HepG2 (cell line): ENCODE data around the gene GDPD4. TPM values are rescaled to one million over a fixed set of nuclear protein-coding genes. Genes with fewer than 3 reads are reported as not detected.

Experiments used
- AKNA ChIP-seq: sonication (generic); formaldehyde crosslinking; IDR thresholded peaks from 2 replicates; pipeline ENCODE4 v1.4.0; 2020; ENCODE audit warnings: missing genetic modification reagents, borderline replicate concordance
- KAT8 ChIP-seq: IDR thresholded peaks from 2 replicates; pipeline ENCODE4 v1.6.1; 2016; ENCODE audit warnings: missing genetic modification reagents, missing compliant biosample characterization
- LCORL ChIP-seq, 2 experiments: fragments of 450-650 bp in 1 of 2; sonication (generic) in 1 of 2; formaldehyde crosslinking in 1 of 2; IDR thresholded peaks; 2 replicates each; pipeline versions ENCODE4 v1.5.0 to v1.6.1; 2017 to 2020; ENCODE audit warnings: antibody characterized with exemption in 1 of 2, missing genetic modification reagents in 1 of 2
- NAIF1 ChIP-seq: sonication (generic); formaldehyde crosslinking; IDR thresholded peaks from 2 replicates; pipeline ENCODE4 v1.5.0; 2020; ENCODE audit warnings: mild to moderate bottlenecking, missing genetic modification reagents, borderline replicate concordance
- PATZ1 ChIP-seq: sonication (generic); formaldehyde crosslinking; IDR thresholded peaks from 2 replicates; pipeline ENCODE4 v1.4.0; 2020; ENCODE audit warnings: missing genetic modification reagents
- PAXIP1 ChIP-seq: sonication (generic); formaldehyde crosslinking; conservative IDR thresholded peaks from 2 replicates; pipeline ENCODE4 v1.4.0; 2020; ENCODE audit warnings: mild to moderate bottlenecking, missing genetic modification reagents, moderate library complexity
- ZBTB38 ChIP-seq: sonication (generic); formaldehyde crosslinking; IDR thresholded peaks from 2 replicates; pipeline ENCODE4 v1.5.1; 2020; ENCODE audit warnings: mild to moderate bottlenecking, missing genetic modification reagents
- ZNF121 ChIP-seq: sonication (generic); formaldehyde crosslinking; IDR thresholded peaks from 2 replicates; pipeline ENCODE4 v1.5.0; 2020; ENCODE audit warnings: mild to moderate bottlenecking, missing genetic modification reagents
- ZNF431 ChIP-seq: sonication (generic); formaldehyde crosslinking; IDR thresholded peaks from 2 replicates; pipeline ENCODE4 v1.9.0; 2022; ENCODE audit warnings: missing genetic modification reagents, low read depth, mild to moderate bottlenecking, borderline replicate concordance
- ZNF572 ChIP-seq: sonication (generic); formaldehyde crosslinking; IDR thresholded peaks from 2 replicates; pipeline ENCODE4 v1.5.1; 2020; ENCODE audit warnings: mild to moderate bottlenecking, missing genetic modification reagents
- polyA plus RNA-seq, 8 experiments: library from polyadenylated mRNA; depleted of rRNA in 3 of 8; stranded (reverse) in 7 of 8; unstranded in 1 of 8; fragments of >200 nt; fragmentation: Illumina TruSeq in 4 of 8; extraction: Trizol in 4 of 8; gene quantifications; 2 replicates each; pipeline versions ENCODE4 v1.2.1 to v1.2.3, GENCODE V29; 2011 to 2016; ENCODE audit warnings: low read depth in 4 of 8, missing spikeins in 1 of 8, mixed read lengths in 1 of 8; ENCODE audit not compliant: insufficient read depth in 1 of 8
- total RNA-seq, 5 experiments: library from RNA; depleted of rRNA; stranded (reverse); fragments of >200 nt; fragmentation: Illumina TruSeq; extraction: Trizol; gene quantifications; 2 replicates each; pipeline ENCODE4 v1.2.3, GENCODE V29; 2016; ENCODE audit warnings: low read depth in 1 of 5
- TF ChIP-seq, protein P1 (sequence below): sonication (generic); formaldehyde crosslinking; IDR thresholded peaks from 2 replicates; pipeline ENCODE4 v1.4.0; 2020; ENCODE audit warnings: mild to moderate bottlenecking, missing genetic modification reagents, borderline replicate concordance
- TF ChIP-seq, protein P2 (sequence below): sonication (generic); formaldehyde crosslinking; IDR thresholded peaks from 2 replicates; pipeline ENCODE4 v1.4.0; 2020; ENCODE audit warnings: mild to moderate bottlenecking, missing genetic modification reagents

The GDPD4 gene
- total and polyA plus RNA-seq, 2 of the 13 experiments (the other 11 are each of a cell fraction or from before 2014, with no cell fraction given), result not detected

DNA sequence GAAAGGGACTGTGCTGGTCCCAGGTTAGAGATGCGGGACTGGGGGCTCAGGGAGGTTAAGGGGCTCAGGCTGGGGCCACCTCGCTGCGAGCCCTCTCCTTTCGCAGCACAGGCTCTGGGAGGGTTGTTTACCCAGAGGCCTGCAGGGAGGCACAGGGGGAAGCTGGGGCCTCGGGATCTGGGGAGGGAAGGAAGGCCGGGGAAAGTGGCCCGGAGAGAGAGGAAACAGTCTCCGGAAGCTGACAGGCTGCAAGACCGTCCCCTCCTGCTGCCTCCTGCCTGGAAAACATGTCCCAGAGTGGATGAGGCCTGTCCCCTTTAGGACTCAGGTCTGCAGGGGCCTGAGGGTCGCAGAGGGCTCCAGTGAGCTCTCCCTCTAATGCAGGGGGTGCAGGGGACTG is 128.0 kb downstream of the GDPD4 start (continued):
- TF ChIP-seq ZNF121 (CRISPR knock-in tag) (0 out of 2 replicates have a peak, but pooled peaks have one; percentile 17), AKNA (CRISPR knock-in tag) (no peak), LCORL (IDR thresholded peaks at IDR 0.05) (no peak), LCORL (CRISPR knock-in tag; IDR thresholded peaks at IDR 0.05) (peak; percentile 77), ZNF572 (CRISPR knock-in tag) (no peak), ZBTB38 (peak; percentile 25; the same call in 1 of the 2 replicates), PAXIP1 (peak; percentile 78), ZNF431 (CRISPR knock-in tag) (no peak), KAT8 (CRISPR knock-in tag) (0 out of 2 replicates have a peak, but pooled peaks have one; percentile 30), PATZ1 (peak; percentile 80), NAIF1 (CRISPR knock-in tag) (0 out of 2 replicates have a peak, but pooled peaks have one; percentile 54)
- TF ChIP-seq, protein P1, sequence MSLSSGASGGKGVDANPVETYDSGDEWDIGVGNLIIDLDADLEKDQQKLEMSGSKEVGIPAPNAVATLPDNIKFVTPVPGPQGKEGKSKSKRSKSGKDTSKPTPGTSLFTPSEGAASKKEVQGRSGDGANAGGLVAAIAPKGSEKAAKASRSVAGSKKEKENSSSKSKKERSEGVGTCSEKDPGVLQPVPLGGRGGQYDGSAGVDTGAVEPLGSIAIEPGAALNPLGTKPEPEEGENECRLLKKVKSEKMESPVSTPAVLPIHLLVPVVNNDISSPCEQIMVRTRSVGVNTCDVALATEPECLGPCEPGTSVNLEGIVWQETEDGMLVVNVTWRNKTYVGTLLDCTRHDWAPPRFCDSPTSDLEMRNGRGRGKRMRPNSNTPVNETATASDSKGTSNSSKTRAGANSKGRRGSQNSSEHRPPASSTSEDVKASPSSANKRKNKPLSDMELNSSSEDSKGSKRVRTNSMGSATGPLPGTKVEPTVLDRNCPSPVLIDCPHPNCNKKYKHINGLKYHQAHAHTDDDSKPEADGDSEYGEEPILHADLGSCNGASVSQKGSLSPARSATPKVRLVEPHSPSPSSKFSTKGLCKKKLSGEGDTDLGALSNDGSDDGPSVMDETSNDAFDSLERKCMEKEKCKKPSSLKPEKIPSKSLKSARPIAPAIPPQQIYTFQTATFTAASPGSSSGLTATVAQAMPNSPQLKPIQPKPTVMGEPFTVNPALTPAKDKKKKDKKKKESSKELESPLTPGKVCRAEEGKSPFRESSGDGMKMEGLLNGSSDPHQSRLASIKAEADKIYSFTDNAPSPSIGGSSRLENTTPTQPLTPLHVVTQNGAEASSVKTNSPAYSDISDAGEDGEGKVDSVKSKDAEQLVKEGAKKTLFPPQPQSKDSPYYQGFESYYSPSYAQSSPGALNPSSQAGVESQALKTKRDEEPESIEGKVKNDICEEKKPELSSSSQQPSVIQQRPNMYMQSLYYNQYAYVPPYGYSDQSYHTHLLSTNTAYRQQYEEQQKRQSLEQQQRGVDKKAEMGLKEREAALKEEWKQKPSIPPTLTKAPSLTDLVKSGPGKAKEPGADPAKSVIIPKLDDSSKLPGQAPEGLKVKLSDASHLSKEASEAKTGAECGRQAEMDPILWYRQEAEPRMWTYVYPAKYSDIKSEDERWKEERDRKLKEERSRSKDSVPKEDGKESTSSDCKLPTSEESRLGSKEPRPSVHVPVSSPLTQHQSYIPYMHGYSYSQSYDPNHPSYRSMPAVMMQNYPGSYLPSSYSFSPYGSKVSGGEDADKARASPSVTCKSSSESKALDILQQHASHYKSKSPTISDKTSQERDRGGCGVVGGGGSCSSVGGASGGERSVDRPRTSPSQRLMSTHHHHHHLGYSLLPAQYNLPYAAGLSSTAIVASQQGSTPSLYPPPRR, result 0 out of 2 replicates have a peak, but pooled peaks have one; percentile 34
- TF ChIP-seq, protein P2, sequence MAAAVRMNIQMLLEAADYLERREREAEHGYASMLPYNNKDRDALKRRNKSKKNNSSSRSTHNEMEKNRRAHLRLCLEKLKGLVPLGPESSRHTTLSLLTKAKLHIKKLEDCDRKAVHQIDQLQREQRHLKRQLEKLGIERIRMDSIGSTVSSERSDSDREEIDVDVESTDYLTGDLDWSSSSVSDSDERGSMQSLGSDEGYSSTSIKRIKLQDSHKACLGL (CRISPR knock-in tag), result peak; percentile 24; the same call in 1 of the 2 replicates
